Activated T-helper 1 cell treated with anti-CD3 and anti-CD28 coated beads, Interleukin-2, amount 50 U/mL, for 16 hours (primary cell): ENCODE measurements around the gene DRC3.

Experiments used
- DNase-seq, 2 donors: peaks; one replicate each; pipeline ENCODE4 v3.0.0-alpha.2; 2020; ENCODE audit warnings: low read depth in 1 of 2, low spot score in 1 of 2

The DRC3 gene

DNA sequence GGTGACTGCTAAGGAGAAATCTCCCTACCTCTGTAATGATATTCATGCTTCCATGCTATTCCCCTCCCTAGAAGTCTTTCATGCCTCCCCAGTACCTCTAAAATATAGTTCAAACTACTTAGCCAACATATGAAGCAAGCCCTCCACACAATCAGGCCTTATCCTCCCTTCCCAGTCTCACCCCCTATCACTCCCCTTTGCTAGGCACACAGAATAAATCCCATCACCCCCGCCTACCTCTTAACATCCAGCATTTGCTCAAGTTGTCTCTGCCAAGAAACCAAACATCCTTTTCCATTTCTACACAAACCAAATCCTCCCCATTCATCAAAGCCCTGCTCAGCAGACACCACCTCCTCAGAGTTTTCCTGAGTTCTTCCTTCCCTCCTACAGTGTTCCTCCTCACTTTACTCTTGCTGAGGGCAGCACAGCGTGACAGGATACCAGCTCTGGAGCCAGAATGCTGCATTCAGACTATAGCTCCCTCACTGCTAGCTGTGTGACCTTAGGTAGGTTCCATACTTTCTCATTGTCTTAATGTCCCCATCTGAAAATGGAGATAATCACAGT is 7.4 kb upstream of the DRC3 start:
- no peak for DNase-seq

DNA sequence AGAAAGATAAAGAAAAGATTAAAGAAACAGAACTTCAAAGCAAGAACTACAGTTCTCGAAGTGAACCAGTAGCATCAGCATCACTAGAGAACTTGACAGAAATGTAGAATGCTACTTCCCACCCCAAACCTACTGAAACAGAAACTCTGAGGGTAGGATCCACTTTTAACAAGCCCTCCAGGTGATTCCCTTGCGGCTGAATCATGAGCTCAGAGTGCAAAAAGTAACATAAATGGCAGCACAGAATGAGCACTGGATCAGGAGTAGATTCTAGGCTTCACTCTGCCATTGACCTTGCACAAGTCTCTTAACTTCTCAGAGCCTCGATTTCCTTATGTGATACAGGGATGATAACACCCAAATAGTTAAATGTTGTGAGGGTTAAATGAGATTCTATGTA is 6.3 kb upstream of the DRC3 start:
- no peak for DNase-seq

DNA sequence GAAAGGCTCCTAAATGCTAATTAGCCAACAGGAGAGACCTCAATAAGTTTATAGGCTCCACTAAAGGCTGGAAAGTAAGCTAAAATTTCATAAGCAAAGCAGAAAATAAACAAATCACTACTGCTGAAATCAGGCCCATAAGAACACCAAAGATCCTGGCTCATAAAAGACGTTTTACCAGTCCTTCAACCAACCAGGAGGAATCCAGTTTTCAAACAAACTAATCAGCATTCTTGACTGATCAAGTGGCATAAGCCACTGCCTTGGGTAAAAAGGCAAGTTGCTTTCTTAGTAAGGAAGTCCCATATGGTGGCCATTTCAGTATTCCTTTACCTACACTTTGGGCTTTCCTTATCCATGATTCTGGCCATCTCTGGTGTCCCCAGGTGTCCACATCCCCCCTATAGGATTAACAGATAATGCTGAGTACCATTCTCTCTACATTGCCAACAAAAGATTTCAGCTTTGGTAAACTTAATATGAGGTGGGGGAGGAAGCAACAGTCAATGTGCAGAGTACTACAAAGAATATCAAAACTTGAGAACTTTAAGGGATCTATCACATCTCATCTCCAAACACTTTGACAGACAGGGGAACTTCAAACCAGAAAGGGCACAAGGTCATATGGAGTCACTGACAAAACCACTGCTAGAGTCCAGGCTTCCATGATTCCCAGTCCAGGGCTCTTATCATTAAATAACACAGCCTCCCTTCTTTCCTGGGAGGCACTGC is 1.8 kb upstream of the DRC3 start:
- no peak for DNase-seq

DNA sequence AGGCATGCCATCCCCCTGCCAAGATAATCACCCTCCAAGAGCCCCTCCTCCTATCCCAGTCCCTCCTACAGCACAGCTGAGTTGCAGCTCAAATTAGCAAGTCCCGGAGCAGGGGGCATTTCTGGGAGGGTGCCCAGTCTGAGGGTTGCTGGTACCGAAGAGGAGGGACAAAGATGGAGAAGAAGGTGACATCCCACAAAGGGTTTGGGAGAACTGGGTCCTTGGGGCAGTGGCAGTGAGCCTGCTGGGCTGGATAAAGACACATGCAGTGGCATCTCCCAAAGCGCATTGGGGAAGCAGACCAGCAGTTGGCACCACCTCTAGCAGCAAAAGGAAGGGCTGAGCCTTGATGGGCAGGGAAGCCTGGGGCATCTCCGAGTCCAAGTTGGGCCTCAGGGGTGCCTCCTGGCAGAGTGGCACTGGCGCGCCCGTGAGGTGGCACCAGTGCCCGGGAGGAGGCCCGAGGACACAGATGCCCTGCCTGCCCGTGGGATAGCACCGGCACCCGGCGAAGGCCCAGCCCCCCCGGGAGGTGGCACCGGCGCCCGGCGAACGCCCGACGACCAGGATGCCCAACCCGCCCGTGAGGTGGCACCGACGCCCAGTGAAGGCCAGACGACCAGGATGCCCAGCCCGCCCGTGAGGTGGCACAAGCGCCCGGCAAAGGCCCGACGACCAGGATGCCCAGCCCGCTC is 1.1 kb upstream of the DRC3 start:
- DNase-seq: peak in 1 of 2 donors; percentile 19

DNA sequence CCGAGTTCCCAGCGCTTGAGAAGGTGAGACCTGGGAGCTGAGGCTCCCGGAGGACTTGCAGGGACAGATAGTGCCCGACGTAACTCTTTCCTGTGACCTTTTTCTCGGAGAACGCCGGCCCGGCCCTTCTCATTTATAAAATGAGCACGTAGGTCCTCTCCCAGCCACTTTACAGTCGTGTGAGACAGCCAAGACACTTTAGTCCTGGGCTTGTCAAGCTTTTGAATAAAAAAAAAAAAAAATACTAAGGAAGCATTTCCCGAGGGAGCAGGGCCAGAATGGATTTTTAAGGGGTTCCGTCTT is 241 bp downstream of the DRC3 start:
- DNase-seq: no peak

DNA sequence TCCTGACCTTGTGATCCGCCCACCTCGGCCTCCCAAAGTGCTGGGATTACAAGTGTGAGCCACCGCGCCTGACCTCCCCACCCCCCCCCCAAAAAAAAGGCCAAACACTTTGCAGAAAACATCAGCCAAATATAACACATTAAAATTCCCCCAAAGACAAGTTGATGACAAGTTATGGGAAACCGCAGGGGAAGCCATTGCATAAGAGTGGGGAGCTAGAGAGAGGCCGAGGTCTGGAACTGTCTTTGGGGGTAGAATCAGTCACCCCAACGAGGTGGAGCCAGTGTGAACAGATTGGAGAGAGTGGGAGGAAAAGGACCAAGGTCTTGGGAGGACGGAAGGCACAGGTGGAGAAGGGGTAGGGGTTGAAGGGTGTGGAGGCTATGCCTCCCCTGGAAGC is 2.8 kb downstream of the DRC3 start:
- DNase-seq: no peak

DNA sequence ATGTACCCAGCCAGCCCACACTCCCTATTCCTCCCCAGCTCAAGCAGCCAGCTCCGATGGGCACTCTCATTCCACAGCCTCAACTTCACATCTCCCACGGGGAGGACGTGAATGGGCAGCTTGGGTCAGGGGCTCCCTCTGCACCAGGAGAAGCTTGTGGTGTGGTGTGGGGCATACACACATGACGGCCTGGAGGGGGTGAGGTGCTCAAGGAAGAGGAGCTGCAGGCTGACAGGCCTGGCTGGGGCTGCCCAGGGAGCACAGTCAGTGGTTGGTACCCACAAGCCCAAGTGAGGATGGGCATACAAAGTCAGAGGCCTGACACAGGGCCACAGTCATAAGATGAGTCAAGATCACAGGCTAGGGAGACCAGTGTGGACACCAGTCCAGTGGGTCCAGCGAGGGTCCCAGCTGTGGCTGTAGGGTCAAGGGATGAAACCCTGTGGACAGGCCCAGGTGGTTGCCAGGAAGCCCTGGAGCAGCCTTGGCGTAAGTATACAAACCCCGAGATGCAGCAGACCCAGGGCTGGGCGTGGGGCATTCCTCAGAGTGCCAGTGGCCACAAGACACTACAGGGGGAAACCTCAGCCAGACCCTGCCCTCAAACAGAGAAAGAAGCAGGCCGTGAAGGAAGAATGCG is 4.4 kb downstream of the DRC3 start:
- DNase-seq: no peak

DNA sequence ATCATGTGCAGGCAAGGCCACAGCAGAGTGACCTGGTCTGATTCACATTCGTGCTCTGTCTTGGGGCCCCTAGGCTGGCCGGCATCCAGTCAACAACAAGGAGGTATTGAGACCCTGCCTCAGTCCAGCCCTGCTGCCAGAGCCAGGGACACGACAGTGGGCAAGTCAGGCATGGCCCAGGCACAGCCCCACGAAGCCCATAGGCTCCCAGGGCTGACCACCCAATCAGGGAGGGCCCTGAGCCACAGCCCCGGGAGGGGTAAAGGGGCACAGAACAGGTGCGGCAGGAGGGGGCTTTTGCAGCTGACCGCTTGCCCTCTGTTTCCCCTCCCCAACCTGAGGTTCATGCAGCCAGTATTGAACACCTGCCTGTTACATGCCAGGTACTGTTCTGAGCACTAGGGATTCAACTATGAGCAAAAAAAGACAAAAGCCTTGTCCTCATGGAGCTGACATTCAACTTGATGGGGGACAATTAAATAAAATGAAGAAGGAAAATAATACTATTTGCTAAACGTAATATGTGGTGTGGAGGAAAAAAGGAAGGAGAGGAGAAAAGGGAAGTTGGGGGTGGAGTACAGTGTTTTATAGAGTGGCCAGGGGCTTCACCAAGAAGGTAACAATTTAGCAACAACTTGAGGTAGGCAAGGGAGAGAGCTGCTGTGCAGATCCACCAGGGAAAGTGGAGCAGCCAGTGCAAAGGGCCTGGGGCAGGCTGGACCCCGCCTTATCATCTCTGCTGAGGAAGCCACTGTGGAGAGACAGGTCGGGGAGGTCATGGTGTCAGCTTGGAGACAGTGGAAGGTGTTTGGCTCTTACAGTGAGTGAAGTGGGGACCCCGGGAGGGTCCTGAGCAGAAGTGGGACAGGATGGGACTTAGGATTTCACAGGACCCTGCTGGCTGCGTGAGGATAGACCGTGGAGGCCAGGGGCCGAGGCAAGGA is 6.1 kb downstream of the DRC3 start:
- no peak for DNase-seq

DNA sequence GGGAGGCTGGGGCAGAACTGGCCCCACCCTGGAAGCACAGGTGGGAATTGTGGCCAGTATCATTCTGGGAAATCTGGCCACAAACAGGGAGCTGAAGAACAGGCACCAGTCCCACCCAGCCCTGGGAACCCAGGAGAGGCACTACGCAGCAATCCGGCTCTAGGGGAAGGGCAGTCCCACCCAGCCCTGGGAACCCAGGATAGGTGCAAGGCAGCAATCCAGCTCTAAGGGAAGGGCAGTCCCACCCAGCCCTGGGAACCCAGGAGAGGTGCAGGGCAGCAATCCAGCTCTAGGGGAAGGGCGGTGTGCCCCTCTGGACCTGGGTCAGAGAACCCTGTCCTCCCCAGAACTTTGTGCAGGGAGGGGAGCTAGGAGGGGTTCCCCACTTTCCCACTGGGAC is 7.1 kb downstream of the DRC3 start:
- DNase-seq: no peak

DNA sequence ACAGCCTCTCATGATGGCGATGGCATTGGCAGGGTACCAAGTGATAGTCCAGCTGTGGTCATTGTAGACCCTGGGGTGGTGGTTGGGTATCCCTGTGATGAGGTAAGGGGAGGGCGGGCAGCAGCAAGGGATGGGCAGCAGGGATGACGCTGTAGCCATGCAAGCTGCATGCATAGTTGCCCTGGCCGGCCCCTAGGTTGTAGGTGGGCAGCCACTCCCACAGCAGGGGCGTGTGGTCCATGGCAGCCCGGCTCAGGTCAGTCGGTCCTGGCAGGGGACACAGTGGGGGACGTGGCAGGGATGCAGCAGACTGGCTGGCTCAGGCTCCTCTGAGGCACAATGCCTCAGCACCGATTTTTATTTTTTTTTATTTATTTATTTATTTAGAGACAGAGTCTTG is 8.7 kb downstream of the DRC3 start:
- no peak for DNase-seq

DNA sequence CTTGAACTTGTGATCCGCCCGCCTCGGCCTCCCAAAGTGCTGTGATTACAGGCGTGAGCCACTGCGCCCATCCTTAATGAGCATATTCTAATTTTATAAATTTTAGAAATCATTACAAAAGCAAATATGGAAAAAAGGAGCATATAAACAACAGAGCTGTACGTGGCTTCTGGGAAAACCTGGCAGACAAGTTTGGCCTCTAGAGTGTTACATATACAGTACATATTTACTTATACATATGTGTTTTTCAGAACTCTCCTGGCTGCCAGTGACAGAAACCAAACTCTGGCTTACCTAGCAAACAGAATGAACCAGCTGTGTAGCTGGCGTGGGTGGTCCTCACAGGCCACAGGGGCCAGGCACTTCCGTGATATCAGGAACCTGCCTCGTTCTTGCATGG is 10.1 kb downstream of the DRC3 start:
- DNase-seq: no peak

DNA sequence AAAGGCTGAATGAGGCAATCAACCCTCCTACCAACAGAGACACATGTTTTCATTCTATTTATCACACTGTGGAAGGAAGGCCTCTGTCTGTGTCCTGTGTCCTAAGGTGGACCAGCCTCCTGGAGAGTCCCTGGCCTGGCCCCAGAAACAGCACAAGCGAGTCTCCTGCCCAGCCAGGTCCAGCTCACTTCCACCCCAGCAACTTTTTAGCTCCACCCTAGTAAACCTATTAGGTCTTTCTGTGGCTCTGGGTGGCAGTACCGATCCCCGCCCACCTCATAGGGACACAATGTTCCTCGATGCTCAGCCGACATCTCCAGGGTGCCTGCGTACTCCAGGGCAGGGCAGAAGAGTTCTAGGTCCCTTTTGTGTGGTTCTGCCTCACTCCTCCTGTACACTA is 10.7 kb downstream of the DRC3 start:
- no peak for DNase-seq

DNA sequence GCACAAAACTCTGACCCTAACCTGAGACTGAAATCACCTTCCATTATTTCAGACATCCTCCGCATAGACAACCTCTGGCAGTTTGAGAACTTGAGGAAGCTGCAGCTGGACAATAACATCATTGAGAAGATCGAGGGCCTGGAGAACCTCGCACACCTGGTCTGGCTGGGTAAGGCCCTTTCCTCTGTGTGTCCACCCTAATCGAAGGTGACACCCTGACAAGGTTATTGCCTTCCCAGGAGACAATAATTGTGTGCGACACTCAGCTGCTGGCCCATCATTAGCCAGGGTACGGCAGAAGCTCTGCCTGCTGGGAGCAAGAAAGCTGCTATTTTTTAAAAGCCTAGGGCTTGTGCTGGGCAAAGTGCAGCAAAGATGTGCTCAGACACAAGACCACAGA is 11.1 kb downstream of the DRC3 start:
- DNase-seq: no peak

- DNase-seq: no peak
Measured at GRCh38 chr17:17985153-17985552, 12.5 kb downstream of the DRC3 start.

DNA sequence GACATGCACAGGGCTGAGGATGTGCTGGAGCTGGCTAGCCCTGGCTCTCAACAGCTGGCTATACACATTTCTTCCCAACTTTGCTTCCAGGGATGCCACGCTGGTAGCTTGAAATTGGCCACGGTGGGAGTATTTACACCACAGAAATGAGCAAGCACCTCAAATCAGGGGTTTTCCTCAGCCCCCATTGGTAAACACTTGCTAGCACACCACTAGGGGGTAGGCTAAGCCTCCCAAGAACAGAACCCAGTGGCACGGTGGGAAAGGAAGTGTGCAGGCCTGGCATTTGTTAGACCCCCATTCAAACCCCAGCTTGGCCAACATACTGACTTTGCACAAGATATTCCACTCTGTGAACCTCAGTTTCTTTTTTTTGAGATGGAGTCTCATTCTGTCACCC is 12.9 kb downstream of the DRC3 start:
- DNase-seq: no peak

GRCh38 chr17:17987187-17987896 is 14.7 kb downstream of the DRC3 start:
- DNase-seq: no peak

DNA sequence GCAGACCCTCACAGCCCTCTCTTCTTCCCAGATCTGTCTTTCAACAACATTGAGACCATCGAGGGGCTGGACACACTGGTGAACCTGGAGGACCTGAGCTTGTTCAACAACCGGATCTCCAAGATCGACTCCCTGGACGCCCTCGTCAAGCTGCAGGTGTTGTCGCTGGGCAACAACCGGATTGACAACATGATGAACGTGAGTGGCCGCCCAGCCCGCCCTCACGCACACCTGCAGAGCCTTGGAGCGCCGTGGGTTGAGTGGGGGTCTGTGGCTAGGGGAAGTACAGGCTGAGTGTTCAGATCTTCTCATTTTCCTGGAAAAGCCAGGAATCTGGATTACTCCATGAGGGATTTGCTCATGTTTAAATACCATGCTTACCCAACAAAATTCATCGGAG is 15.2 kb downstream of the DRC3 start:
- no peak for DNase-seq

DNA sequence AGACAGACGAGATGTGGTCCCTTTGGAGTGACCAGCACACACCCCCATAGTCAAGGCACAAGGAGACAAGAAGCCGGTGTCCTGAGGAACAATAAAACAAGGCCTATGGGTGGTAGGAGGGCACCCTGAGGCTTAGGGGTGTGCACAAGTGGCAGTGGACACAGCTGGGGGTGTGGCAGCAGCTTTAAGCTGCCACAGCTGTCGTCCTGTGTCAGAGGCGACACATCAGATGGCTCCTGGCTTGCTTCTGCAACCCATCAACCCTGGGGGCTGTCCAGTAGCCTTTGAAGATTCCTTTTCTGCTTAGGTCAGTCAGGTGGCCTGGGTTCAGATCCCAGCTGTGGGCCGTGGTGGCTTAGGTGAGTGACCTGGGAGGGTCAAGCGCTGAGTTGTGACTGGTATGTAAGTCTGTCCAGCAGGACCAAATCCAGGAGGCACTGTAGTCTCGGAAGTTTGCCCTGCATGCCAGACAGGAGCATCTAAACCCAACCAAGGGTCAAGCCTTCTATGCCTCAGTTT is 15.8 kb downstream of the DRC3 start:
- DNase-seq: no peak

DNA sequence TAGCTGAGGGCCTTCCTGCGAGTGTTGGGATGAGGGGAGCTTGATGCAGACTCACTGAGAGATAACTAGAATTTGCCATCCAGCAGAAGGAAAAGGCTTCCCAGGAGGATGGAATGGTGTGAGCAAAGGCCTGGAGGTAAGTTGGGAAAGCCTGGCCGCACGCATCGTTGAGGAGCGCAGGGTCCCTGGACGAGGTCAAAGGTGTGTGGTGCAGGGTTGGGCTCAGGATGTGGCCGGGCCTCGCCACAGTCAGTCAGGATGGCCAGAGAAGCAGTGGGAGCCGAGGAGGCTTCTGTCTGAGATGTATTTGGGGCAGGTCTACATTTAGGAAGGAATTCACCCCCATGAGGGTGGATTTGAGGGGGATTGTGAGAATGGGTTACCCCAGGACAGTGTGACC is 16.4 kb downstream of the DRC3 start:
- no peak for DNase-seq

DNA sequence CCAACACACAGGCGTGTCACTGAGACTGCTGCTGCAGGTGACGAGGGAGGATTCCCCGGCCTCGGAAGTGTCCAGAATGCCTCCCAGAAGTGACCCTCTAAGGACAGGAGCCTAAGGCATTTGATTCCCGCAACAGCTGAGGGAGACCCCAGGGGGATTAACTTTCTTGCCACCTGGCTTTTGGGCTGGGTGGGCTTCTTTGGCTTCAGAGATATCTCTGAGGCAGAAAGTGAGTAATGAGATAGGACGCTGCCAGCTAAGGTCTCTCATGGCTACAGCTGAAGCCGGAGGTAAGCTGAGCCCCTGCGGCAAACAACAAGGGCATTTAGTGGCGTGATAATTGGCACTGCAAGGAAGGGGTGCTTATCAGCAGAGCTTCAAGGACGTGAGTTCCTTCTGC is 17.0 kb downstream of the DRC3 start:
- DNase-seq: no peak
